ENCODE results near the gene RAPGEF6. TPM values are rescaled to one million over a fixed set of nuclear protein-coding genes. Genes with fewer than 3 reads are reported as not detected.

Gene RAPGEF6
- total and polyA plus RNA-seq, 9 of the 15 experiments (the other 6 are each of a cell fraction or from before 2014, with no cell fraction given): 2.7 to 23.4 (median 12.7) TPM

GRCh38 chr5:131491749-131492148, 143.3 kb downstream of the RAPGEF6 start:
- FAIRE-seq (no peak), ATAC-seq (no peak), DNase-seq (ENCODE audit: extremely low read depth in 1 of 4, low spot score in 3 of 4) (no peak)
- H3K4me3 ChIP-seq: no peak overlapping the region
- H3K27ac ChIP-seq (ENCODE audit: extremely low read depth, low read depth, low read length): no peak overlapping the region
- in situ Hi-C loops (cut with MboI) (no loop called here), intact Hi-C loops (cut with micrococcal nuclease) (no loop called here)
- H3K79me2 ChIP-seq (ENCODE audit: control insufficient read depth, insufficient read depth, low read length): no peaks in the 10 kb centered on the region
- no peaks in the 10 kb centered on the region for H3K4me1 ChIP-seq (replicated peaks in 1 of 2; ENCODE audit: control insufficient read depth in 2 of 2, insufficient read depth in 2 of 2, low read length in 2 of 2)
- no peaks in the 10 kb centered on the region for H3K27me3 ChIP-seq (ENCODE audit: control insufficient read depth in 2 of 2, insufficient read depth in 2 of 2, low read length in 2 of 2)
- no peak for TF ChIP-seq KAT7 (CRISPR knock-in tag; IDR thresholded peaks at IDR 0.05; ENCODE audit: borderline replicate concordance)
- TF ChIP-seq SIRT6 (IDR thresholded peaks at IDR 0.05; ENCODE audit: low read depth, low read length): no peak
- TF ChIP-seq CTCFL (IDR thresholded peaks at IDR 0.05; ENCODE audit: borderline replicate concordance, insufficient read depth, low read depth, low read length, poor library complexity, severe bottlenecking): no peak
- TF ChIP-seq E2F4 (CRISPR knock-in tag; IDR thresholded peaks at IDR 0.05; ENCODE audit: low read depth): no peak
- TF ChIP-seq MEF2A (IDR thresholded peaks at IDR 0.05; ENCODE audit: control insufficient read depth, low read depth, low read length): no peak
- H3K9me3 ChIP-seq (replicated peaks; ENCODE audit: control insufficient read depth, insufficient read depth, low read depth, low read length): no peaks in the 10 kb centered on the region; the same call in 1 of the 2 replicates
- no TSS peak for BruUV-seq (replicated peaks)
- peaks cover 75% of the 10 kb centered on the region for H3K36me3 ChIP-seq (ENCODE audit: control insufficient read depth, insufficient read depth, low read length)
- H3K9ac ChIP-seq (ENCODE audit: insufficient read depth in 1 of 2, low read depth in 2 of 2, low read length in 2 of 2): no peak overlapping the region
- ChIA-PET CTCF (ENCODE audit: low intra/inter-chr PET ratio) (no interaction called here), POLR2A (interaction anchor here (1.6 kb wide), 1 partner anchor 13 kb away, joined by 6 read pairs; no protein-coding TSS in a partner anchor)
- no peak overlapping the region for H3K4me2 ChIP-seq (ENCODE audit: insufficient read depth, low read length)
- H2AFZ ChIP-seq (ENCODE audit: low read depth, low read length): no peak overlapping the region
- H3K9me1 ChIP-seq (ENCODE audit: control insufficient read depth, insufficient read depth, low read length): no peaks in the 10 kb centered on the region
- no peaks in the 10 kb centered on the region for H4K20me1 ChIP-seq (replicated peaks; ENCODE audit: control insufficient read depth, insufficient read depth, low read length)
- 85% methylated on average over 1 of the region's 1 CpG for WGBS (ENCODE audit: insufficient coverage, low coverage, missing lambda C conversion rate)

Measured in K562 (cell line).